K562 (cell line): ENCODE results near the gene NPB. TPM values are rescaled to one million over a fixed set of nuclear protein-coding genes. Genes with fewer than 3 reads are reported as not detected.

ENCODE experiments used
- ARID2 ChIP-seq: fragments of 450-650 bp; IDR thresholded peaks from 2 replicates; pipeline ENCODE4 v1.6.1; 2017; ENCODE audit warnings: antibody characterized with exemption, mild to moderate bottlenecking
- CBX2 ChIP-seq: fragments of 200-600 bp; sonication (generic); IDR thresholded peaks from one replicate; pipeline ENCODE4 v1.6.1; 2012; ENCODE audit warnings: mild to moderate bottlenecking, low read length, inconsistent platforms; ENCODE audit not compliant: insufficient read depth, poor library complexity, severe bottlenecking
- CEBPG ChIP-seq, 3 experiments: fragments of 200-800 bp in 1 of 3; sonication (Bioruptor generic) in 1 of 3; sonication (generic) in 1 of 3; formaldehyde crosslinking in 1 of 3; IDR thresholded peaks in 2 of 3; conservative IDR thresholded peaks in 1 of 3; 2 replicates each; pipeline versions ENCODE4 v1.6.1 to v1.8.0; 2016 to 2022; ENCODE audit warnings: missing compliant biosample characterization in 2 of 3, missing genetic modification characterization in 2 of 3, mild to moderate bottlenecking in 1 of 3, missing genetic modification reagents in 1 of 3
- CXXC5 ChIP-seq: fragments of 250-450 bp; sonication (Bioruptor Pico); IDR thresholded peaks from 2 replicates; pipeline ENCODE4 v1.8.0; 2022; ENCODE audit warnings: inconsistent platforms, mild to moderate bottlenecking, moderate library complexity
- JUND ChIP-seq, 2 experiments: IDR thresholded peaks; 2 replicates in 1 of 2; 3 replicates in 1 of 2; pipeline ENCODE4 v1.6.1; 2011; ENCODE audit warnings: borderline replicate concordance in 2 of 2, low read depth in 2 of 2, low read length in 2 of 2, improper control_type of control experiment in 1 of 2, missing biosample characterization in 1 of 2, missing genetic modification characterization in 1 of 2, missing genetic modification reagents in 1 of 2
- KDM5B ChIP-seq: fragments of 200-600 bp; sonication (generic); IDR thresholded peaks from 2 replicates; pipeline ENCODE4 v1.6.1; 2012; ENCODE audit warnings: low read depth, mild to moderate bottlenecking, moderate library complexity, low read length, control low read depth, inconsistent platforms; ENCODE audit not compliant: insufficient replicate concordance
- MNT ChIP-seq, 2 experiments: fragments of 450-650 bp; conservative IDR thresholded peaks; 2 replicates each; pipeline ENCODE4 v1.6.1; 2017; ENCODE audit warnings: mild to moderate bottlenecking in 2 of 2, moderate library complexity in 2 of 2
- RREB1 ChIP-seq: fragments of 250-450 bp; sonication (Bioruptor Pico); IDR thresholded peaks from 2 replicates; pipeline ENCODE4 v1.4.0; 2020
- SUPT5H ChIP-seq: fragments of 450-650 bp; IDR thresholded peaks from 2 replicates; pipeline ENCODE4 v1.6.1; 2016
- TBP ChIP-seq: optimal IDR thresholded peaks from 2 replicates; pipeline ENCODE3; 2011; ENCODE audit warnings: low read depth, low read length, improper control_type of control experiment
- polyA plus RNA-seq, 8 experiments: library from polyadenylated mRNA; depleted of rRNA in 4 of 8; stranded (reverse) in 5 of 8; unstranded in 3 of 8; fragments of >200 nt; fragmentation: Nextera tagmentation in 2 of 8; fragmentation: Illumina TruSeq in 1 of 8; extraction: Ambion mirVana in 2 of 8; extraction: Trizol in 1 of 8; gene quantifications; 2 replicates each; pipeline versions ENCODE4 v1.2.1 to v1.2.3, GENCODE V29; 2011 to 2014; ENCODE audit warnings: inconsistent platforms in 1 of 8, missing spikeins in 1 of 8
- total RNA-seq, 7 experiments: library from RNA; depleted of rRNA in 6 of 7; stranded (reverse); fragments of >200 nt in 6 of 7; fragmentation: Illumina TruSeq in 2 of 7; extraction: Trizol in 2 of 7; gene quantifications; 2 replicates each; pipeline versions ENCODE4 v1.2.1 to v1.2.3, GENCODE V29; 2011 to 2021; ENCODE audit warnings: low replicate concordance in 1 of 7
- TF ChIP-seq, protein P1 (sequence below): sonication (generic); formaldehyde crosslinking; IDR thresholded peaks from 2 replicates; pipeline ENCODE4 v1.8.0; 2022; ENCODE audit warnings: missing genetic modification reagents, mild to moderate bottlenecking, borderline replicate concordance
- TF ChIP-seq, protein P2 (sequence below): IDR thresholded peaks from 2 replicates; pipeline ENCODE4 v1.6.1; 2011; ENCODE audit warnings: borderline replicate concordance, low read depth, mild to moderate bottlenecking, moderate library complexity, low read length; ENCODE audit not compliant: insufficient read depth, poor library complexity, severe bottlenecking

NPB gene
- total and polyA plus RNA-seq, 9 of the 15 experiments (the other 6 are each of a cell fraction or from before 2014, with no cell fraction given) = 0.03 to 0.61 (median 0.14) TPM; not detected in 2

GRCh38 chr17:81916234-81917001, 14.4 kb downstream of the NPB start (continued):
- TF ChIP-seq RREB1 (CRISPR knock-in tag) (no peak), MNT (conservative IDR thresholded peaks at IDR 0.05) (peak; percentile 63 to 79; a peak in 3 of 4 replicates), CBX2 (no peak), CXXC5 (CRISPR knock-in tag) (0 out of 2 replicates have a peak, but pooled peaks have one; percentile 16), ARID2 (no peak), CEBPG (CRISPR knock-in tag; IDR thresholded peaks at IDR 0.05) (no peak), CEBPG (tag; conservative IDR thresholded peaks at IDR 0.05 in 1 of 2, IDR thresholded peaks at IDR 0.05 in 1 of 2) (no peak), KDM5B (peak; percentile 22), TBP (peak; percentile 39), JUND (IDR thresholded peaks at IDR 0.05; ENCODE audit: borderline replicate concordance, low read depth, low read length) (peak; percentile 45), JUND (tag; IDR thresholded peaks at IDR 0.05; ENCODE audit: borderline replicate concordance, low read depth, low read length) (no peak), SUPT5H (peak; percentile 55; the same call in 1 of the 2 replicates)
- TF ChIP-seq, protein P1, sequence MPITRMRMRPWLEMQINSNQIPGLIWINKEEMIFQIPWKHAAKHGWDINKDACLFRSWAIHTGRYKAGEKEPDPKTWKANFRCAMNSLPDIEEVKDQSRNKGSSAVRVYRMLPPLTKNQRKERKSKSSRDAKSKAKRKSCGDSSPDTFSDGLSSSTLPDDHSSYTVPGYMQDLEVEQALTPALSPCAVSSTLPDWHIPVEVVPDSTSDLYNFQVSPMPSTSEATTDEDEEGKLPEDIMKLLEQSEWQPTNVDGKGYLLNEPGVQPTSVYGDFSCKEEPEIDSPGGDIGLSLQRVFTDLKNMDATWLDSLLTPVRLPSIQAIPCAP = no peak
- TF ChIP-seq, protein P2, sequence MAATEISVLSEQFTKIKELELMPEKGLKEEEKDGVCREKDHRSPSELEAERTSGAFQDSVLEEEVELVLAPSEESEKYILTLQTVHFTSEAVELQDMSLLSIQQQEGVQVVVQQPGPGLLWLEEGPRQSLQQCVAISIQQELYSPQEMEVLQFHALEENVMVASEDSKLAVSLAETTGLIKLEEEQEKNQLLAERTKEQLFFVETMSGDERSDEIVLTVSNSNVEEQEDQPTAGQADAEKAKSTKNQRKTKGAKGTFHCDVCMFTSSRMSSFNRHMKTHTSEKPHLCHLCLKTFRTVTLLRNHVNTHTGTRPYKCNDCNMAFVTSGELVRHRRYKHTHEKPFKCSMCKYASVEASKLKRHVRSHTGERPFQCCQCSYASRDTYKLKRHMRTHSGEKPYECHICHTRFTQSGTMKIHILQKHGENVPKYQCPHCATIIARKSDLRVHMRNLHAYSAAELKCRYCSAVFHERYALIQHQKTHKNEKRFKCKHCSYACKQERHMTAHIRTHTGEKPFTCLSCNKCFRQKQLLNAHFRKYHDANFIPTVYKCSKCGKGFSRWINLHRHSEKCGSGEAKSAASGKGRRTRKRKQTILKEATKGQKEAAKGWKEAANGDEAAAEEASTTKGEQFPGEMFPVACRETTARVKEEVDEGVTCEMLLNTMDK = no peak
